IPS-NIHi11 (cell line): Measurements from ENCODE around the gene KCP.

ENCODE experiments used
- DNase-seq: peaks from one replicate; pipeline ENCODE4 v3.0.0; 2012; ENCODE audit warnings: mixed read lengths, low spot score

Gene KCP

GRCh38 chr7:128939075-128939860 is 28.8 kb upstream of the KCP start:
- DNase-seq: no peak

GRCh38 chr7:128938544-128939074 is 28.1 kb upstream of the KCP start:
- DNase-seq: no peak

- peak; percentile 81 for DNase-seq
Measured at GRCh38 chr7:128937647-128938543, 27.4 kb upstream of the KCP start, which contains the start of gene IRF5. IRF5 (plus strand) TSS chr7:128937927; CDS start chr7:128942082, 4,155 bp downstream.

DNA sequence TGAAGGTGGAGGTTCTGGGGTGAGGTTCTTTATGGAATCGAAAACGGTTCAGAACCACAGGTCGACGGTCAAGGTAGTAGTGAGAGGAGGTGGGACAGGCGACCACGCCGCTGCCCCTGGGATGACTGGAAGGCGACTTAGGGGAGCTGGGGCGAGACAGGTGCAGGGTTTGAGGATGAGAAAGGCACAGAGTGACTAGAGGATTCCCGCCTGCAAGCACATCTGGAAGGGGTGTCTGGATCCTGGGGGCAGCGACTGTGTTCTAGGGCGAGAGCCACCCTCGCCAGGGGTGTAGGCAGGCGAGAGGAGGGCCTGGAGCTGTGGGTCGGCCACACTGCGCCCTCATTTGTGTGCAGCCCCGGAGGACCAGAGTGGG is 26.8 kb upstream of the KCP start:
- DNase-seq: no peak

GRCh38 chr7:128936798-128937197 is 26.3 kb upstream of the KCP start:
- DNase-seq: no peak

GRCh38 chr7:128935342-128935730 is 24.8 kb upstream of the KCP start:
- no peak for DNase-seq

GRCh38 chr7:128934361-128935341 is 24.1 kb upstream of the KCP start:
- no peak for DNase-seq

DNA sequence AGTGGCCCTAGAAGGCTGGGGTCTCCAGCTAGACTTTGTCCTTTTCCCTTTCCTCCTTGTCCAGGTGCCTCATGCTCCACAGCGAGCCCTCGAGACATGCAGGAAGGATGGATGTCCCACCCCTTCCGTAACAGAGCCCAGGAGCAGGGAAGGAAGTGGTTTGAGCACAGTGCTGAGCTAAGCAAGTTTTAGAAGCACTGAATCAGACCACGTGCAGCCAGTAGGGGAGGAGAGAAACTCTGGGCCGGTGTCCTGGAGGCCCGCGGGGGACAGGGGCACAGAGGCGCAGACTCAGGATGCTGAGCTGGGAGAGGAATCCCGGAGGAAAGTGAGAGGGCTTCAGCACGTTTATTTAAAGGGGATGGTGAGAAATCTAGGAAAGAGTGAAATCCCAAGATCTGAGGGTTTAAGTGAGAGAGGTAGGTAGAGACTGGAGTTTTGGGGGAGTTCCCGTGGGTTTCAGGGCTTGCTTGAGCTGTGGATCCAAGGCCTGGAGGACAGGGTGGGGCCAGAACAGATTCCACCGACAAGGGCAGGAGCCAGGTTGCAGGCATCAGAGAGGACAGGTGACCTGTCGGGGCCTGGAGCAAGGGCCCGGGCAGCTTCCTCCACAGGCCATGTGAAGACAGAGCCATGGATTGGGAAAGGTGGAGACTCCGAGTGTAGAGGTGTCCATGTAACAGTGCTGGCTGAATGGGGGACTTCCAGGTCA is 22.8 kb upstream of the KCP start:
- DNase-seq: no peak

DNA sequence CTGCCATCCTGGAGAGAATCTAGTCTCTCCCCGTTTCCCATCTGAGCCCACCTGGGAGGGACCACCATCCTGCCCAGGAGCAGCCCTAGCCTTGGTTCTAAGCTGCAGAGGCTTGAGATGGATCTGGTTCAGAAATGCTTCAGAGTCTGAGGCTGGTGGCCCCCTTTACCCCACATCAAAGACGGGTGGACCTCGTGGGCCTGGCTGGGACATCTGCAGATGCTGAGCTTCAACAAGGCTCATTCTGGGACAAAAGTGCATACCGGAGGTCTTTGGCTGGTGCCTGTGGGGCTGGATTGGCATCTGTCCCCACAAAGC is 22.3 kb upstream of the KCP start:
- no peak for DNase-seq

GRCh38 chr7:128931965-128932861 is 21.7 kb upstream of the KCP start:
- no peak for DNase-seq

GRCh38 chr7:128931190-128931798 is 20.8 kb upstream of the KCP start:
- DNase-seq: no peak

GRCh38 chr7:128928882-128929788 is 18.6 kb upstream of the KCP start:
- DNase-seq: no peak

DNA sequence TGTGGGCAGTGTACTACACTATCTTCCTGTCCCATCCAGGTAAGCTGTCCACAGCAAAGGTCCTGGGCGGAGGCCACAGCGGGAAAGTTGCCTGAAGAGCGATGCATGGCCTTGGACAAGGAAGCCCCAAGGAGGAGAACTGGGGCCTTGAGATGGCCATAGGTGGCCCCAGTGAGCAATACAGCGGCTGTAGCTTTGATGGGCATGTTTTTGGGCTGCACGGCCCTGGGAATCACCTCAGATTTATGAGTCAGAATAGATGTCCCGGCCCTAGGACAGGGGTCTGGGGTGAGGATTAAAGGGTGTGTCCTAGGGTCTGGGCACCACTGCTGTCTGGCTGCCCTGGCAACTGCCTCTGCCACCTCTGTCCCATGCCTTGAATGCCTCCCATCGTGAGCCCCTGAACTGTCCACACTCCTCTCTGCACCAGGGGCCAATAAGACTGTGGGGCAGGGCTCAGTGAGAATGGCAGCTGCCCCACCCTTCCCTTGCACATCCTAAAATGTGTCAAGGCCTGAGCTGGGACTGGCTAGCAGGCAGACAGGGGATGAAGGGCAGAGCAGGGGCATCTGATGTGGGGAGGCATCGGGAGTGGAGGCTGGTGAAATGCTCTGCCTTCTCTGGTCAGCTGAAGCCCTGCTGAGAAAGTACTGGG is 17.8 kb upstream of the KCP start:
- DNase-seq: no peak

- no peak for DNase-seq
Measured at GRCh38 chr7:128924707-128925588, 14.4 kb upstream of the KCP start.

DNA sequence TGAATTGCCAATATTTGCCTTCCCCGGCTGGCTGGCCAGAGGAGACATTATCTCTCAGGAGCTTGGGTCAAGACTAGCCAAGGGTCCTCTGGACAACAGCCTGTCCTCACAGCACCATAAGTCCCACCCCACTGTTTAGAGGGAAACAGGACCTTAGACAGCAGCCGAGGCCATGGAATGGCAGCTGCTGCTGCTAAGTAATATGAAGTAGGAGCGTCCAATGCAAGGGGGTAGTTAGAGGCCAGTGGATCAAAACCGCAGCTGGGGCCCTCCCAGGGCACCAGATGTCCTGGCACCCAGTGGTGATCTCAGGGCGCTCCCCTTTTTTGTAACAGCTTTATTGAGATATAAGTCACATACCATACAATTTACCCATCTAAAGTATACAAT is 12.9 kb upstream of the KCP start:
- DNase-seq: no peak

- no peak for DNase-seq
Measured at GRCh38 chr7:128922496-128923410, 12.2 kb upstream of the KCP start.
